IMR-90 (cell line): ENCODE measurements around the gene WDR45B. TPM values are rescaled to one million over a fixed set of nuclear protein-coding genes. Genes with fewer than 3 reads are reported as not detected.

Experiments
- ATAC-seq: fragments of 200-7000 bp; cut with Tn5 transposase; 2 replicates; pipeline ENCODE4 v1.9.1; 2020; ENCODE audit warnings: low read depth, mild to moderate bottlenecking, moderate library complexity
- BruUV-seq: library from RNA; stranded (reverse); fragments of 400-500 nt; replicated peaks from 2 replicates; lab custom pipeline; 2021; lab: Mats Ljungman, UMichigan
- CTCF ChIA-PET: fragments of 300-600 bp; formaldehyde crosslinking; extraction: SDS; loops from one replicate; lab custom pipeline; 2021; ENCODE audit warnings: antibody characterized with exemption; lab: Yijun Ruan, JAX
- POLR2A ChIA-PET: fragments of 300-600 bp; sonication (Branson Sonifier 250); formaldehyde crosslinking; loops from one replicate; lab custom pipeline; 2022; ENCODE audit warnings: antibody characterized with exemption; ENCODE audit not compliant: unreplicated experiment; lab: Charles Lee
- DNase-seq: peaks from one replicate; pipeline ENCODE4 v3.0.0; 2013
- H2AFZ ChIP-seq: replicated peaks from 2 replicates; pipeline ENCODE3; 2013; ENCODE audit warnings: low read length, mild to moderate bottlenecking; ENCODE audit not compliant: poor library complexity
- H2AK5ac ChIP-seq: 2 replicates; pipeline ENCODE4 v1.6.1; 2013; ENCODE audit warnings: low read depth, low read length, inconsistent platforms
- H2AK9ac ChIP-seq: replicated peaks from 2 replicates; pipeline ENCODE3; 2013; ENCODE audit warnings: mild to moderate bottlenecking, low read depth, low read length, moderate library complexity; ENCODE audit not compliant: poor library complexity
- H2BK120ac ChIP-seq: 2 replicates; pipeline ENCODE4 v1.6.1; 2013; ENCODE audit warnings: low read depth, low read length, inconsistent platforms
- H2BK15ac ChIP-seq: 3 replicates; pipeline ENCODE4 v1.6.1; 2013; ENCODE audit warnings: low read depth, low read length, inconsistent platforms
- H2BK20ac ChIP-seq: 2 replicates; pipeline ENCODE4 v1.6.1; 2013; ENCODE audit warnings: low read depth, mild to moderate bottlenecking, inconsistent platforms, low read length, moderate library complexity
- H2BK5ac ChIP-seq: 2 replicates; pipeline ENCODE4 v1.6.1; 2013; ENCODE audit warnings: mild to moderate bottlenecking, low read depth, low read length, inconsistent platforms; ENCODE audit not compliant: poor library complexity, severe bottlenecking
- H3K14ac ChIP-seq: replicated peaks from 2 replicates; pipeline ENCODE4 v1.6.1; 2013; ENCODE audit warnings: low read depth, low read length, inconsistent platforms
- H3K18ac ChIP-seq: 2 replicates; pipeline ENCODE4 v1.6.1; 2013; ENCODE audit warnings: low read depth, low read length, control low read depth
- H3K23ac ChIP-seq: 2 replicates; pipeline ENCODE4 v1.6.1; 2013; ENCODE audit warnings: low read depth, low read length, inconsistent platforms
- H3K27ac ChIP-seq: 2 replicates; pipeline ENCODE4 v1.5.1; 2013; ENCODE audit warnings: mild to moderate bottlenecking, control low read depth, low read length; ENCODE audit not compliant: insufficient read depth
- H3K27me3 ChIP-seq: 2 replicates; pipeline ENCODE4 v1.6.1; 2013; ENCODE audit warnings: low read length; ENCODE audit not compliant: control insufficient read depth, insufficient read depth
- H3K36me3 ChIP-seq: 2 replicates; pipeline ENCODE4 v1.6.1; 2013; ENCODE audit warnings: low read length, mixed read lengths; ENCODE audit not compliant: control insufficient read depth, insufficient read depth
- H3K4ac ChIP-seq: 2 replicates; pipeline ENCODE4 v1.6.1; 2013; ENCODE audit warnings: low read depth, low read length, inconsistent platforms
- H3K4me1 ChIP-seq: 2 replicates; pipeline ENCODE4 v1.6.1; 2013; ENCODE audit warnings: low read length, mixed read lengths; ENCODE audit not compliant: control insufficient read depth, insufficient read depth
- H3K4me2 ChIP-seq: 2 replicates; pipeline ENCODE4 v1.6.1; 2013; ENCODE audit warnings: low read depth, mild to moderate bottlenecking, control low read depth, low read length, moderate library complexity
- H3K4me3 ChIP-seq: 2 replicates; pipeline ENCODE4 v1.5.1; 2013; ENCODE audit warnings: low read depth, mild to moderate bottlenecking, control low read depth, low read length, moderate library complexity; ENCODE audit not compliant: insufficient read depth
- H3K56ac ChIP-seq: 2 replicates; pipeline ENCODE4 v1.6.1; 2013; ENCODE audit warnings: low read length, inconsistent platforms; ENCODE audit not compliant: insufficient read depth; ENCODE audit errors: extremely low read depth
- H3K79me1 ChIP-seq, 2 experiments: 2 replicates each; pipeline ENCODE4 v1.6.1; 2013; ENCODE audit warnings: low read length in 2 of 2, inconsistent platforms in 1 of 2, low read depth in 1 of 2
- H3K9ac ChIP-seq: 2 replicates; pipeline ENCODE4 v1.6.1; 2013; ENCODE audit warnings: low read depth, low read length, control low read depth
- H3K9me1 ChIP-seq: 2 replicates; pipeline ENCODE4 v1.6.1; 2013; ENCODE audit warnings: low read length, inconsistent platforms; ENCODE audit not compliant: insufficient read depth
- H3K9me3 ChIP-seq: 2 replicates; pipeline ENCODE4 v1.6.1; 2013; ENCODE audit warnings: low read length; ENCODE audit not compliant: control insufficient read depth, insufficient read depth
- H4K20me1 ChIP-seq: 2 replicates; pipeline ENCODE4 v1.6.1; 2013; ENCODE audit warnings: low read length, inconsistent platforms; ENCODE audit not compliant: insufficient read depth
- H4K5ac ChIP-seq: 2 replicates; pipeline ENCODE4 v1.6.1; 2013; ENCODE audit warnings: mild to moderate bottlenecking, low read depth, low read length, control low read depth
- H4K8ac ChIP-seq, 2 experiments: 2 replicates each; pipeline ENCODE4 v1.6.1; 2013; ENCODE audit warnings: low read depth in 2 of 2, low read length in 2 of 2, control low read depth in 1 of 2, inconsistent platforms in 1 of 2
- H4K91ac ChIP-seq: 2 replicates; pipeline ENCODE4 v1.6.1; 2013; ENCODE audit warnings: low read depth, low read length, inconsistent platforms; ENCODE audit not compliant: insufficient read depth
- BHLHE40 ChIP-seq: fragments of 150-350 bp; IDR thresholded peaks from 2 replicates; pipeline ENCODE4 v1.6.1; 2016; ENCODE audit warnings: mild to moderate bottlenecking, low read depth, low read length
- CEBPB ChIP-seq: IDR thresholded peaks from 2 replicates; pipeline ENCODE4 v1.6.1; 2012; ENCODE audit warnings: low read depth, low read length, improper control_type of control experiment
- CHD1 ChIP-seq: IDR thresholded peaks from 2 replicates; pipeline ENCODE4 v1.6.1; 2012; ENCODE audit warnings: low read depth, low read length, improper control_type of control experiment
- MXI1 ChIP-seq: IDR thresholded peaks from 2 replicates; pipeline ENCODE4 v1.6.1; 2012; ENCODE audit warnings: low read depth, mild to moderate bottlenecking, low read length, moderate library complexity, borderline replicate concordance
- POLR2A ChIP-seq: IDR thresholded peaks from 2 replicates; pipeline ENCODE4 v1.6.1; 2012; ENCODE audit warnings: mild to moderate bottlenecking, low read depth, low read length
- RFX5 ChIP-seq: IDR thresholded peaks from 2 replicates; pipeline ENCODE4 v1.8.0; 2012; ENCODE audit warnings: low read depth, mild to moderate bottlenecking, low read length, moderate library complexity
- WGBS, 2 experiments: methylation state at CpG; one replicate each; pipeline versions ENCODE4 v1.1.5 to v1.1.7; 2013; ENCODE audit warnings: missing lambda C conversion rate in 2 of 2; ENCODE audit not compliant: insufficient read length in 1 of 2; ENCODE audit errors: extremely low coverage in 2 of 2; 5-methylcytosine and 5-hydroxymethylcytosine counted together
- dilution Hi-C: fragments of 300-500 bp; cut with HindIII; formaldehyde crosslinking; loops from one replicate; pipeline ENCODE4 v1.14.3; 2018; ENCODE audit warnings: low sequenced_read_pairs; ENCODE audit not compliant: unreplicated experiment
- in situ Hi-C: fragments of 300-500 bp; cut with MboI; formaldehyde crosslinking; loops from 3 replicates; pipeline ENCODE4 v1.14.3; 2019; ENCODE audit warnings: low sequenced_read_pairs, inconsistent platforms, mixed read lengths
- intact Hi-C: fragments of 100-400 bp; cut with micrococcal nuclease; formaldehyde crosslinking; loops from 2 replicates; pipeline ENCODE4 v1.10.0; 2022
- microRNA-seq, 2 experiments: library from miRNA; stranded (forward) in 1 of 2; unstranded in 1 of 2; fragments of 10-50 nt in 1 of 2; fragments of <30 nt in 1 of 2; gene quantifications in 1 of 2; microRNA quantifications in 1 of 2; one replicate each; pipeline versions ENCODE3 to v1.1.0; 2013 to 2020; ENCODE audit not compliant: insufficient read depth in 1 of 2, insufficient read length in 1 of 2, unreplicated experiment in 1 of 2
- polyA plus RNA-seq, 3 experiments: library from polyadenylated mRNA; depleted of rRNA; stranded (reverse); fragments of >200 nt; gene quantifications; 2 replicates each; pipeline ENCODE4 v1.2.3, GENCODE V29; 2012; ENCODE audit warnings: low replicate concordance in 1 of 3
- small RNA-seq, 5 experiments: library from RNA; depleted of rRNA; stranded (forward); fragments of <200 nt; gene quantifications; one replicate each; pipeline ENCODE3, GENCODE V24; 2012
- total RNA-seq: library from RNA; depleted of rRNA; stranded (reverse); fragments of >200 nt; gene quantifications from 2 replicates; pipeline ENCODE4 v1.2.3, GENCODE V29; 2012; rRNA removed
- TF ChIP-seq, protein P1 (sequence below): fragments of 150-350 bp; IDR thresholded peaks from 2 replicates; pipeline ENCODE4 v1.6.1; 2016; ENCODE audit warnings: low read depth, mild to moderate bottlenecking, low read length, moderate library complexity, borderline replicate concordance
- TF ChIP-seq, protein P2 (sequence below): conservative IDR thresholded peaks from 2 replicates; pipeline ENCODE4 v1.5.1; 2012; ENCODE audit warnings: mild to moderate bottlenecking, low read depth, low read length, improper control_type of control experiment

The WDR45B gene
- total and polyA plus RNA-seq, 2 of the 4 experiments (the other 2 are of a cell fraction) = 98.2 to 110 TPM

DNA sequence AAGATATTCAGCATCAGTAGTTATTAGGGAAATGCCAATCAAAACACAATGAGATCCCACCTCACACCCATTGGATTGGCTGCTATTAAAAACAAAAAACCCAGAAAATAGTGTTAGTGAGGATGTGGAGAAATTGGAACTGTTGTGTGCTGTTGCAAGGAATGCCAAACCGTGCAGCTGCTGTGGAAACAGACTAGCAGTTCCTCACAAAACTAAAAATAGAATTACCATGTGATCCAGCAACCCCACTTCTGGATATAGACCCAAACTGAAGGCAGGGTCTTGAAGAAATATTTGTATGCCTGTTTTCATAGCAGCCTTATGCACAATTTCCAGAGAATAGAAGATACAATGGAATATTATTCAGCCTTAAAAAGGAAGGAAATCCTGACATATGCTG lies 82.7 kb downstream of the WDR45B start:
- Histone ChIP-seq H3K9ac (no peak overlapping the region), H3K27me3 (no peaks in the 10 kb centered on the region), H3K36me3 (peaks cover 24% of the 10 kb centered on the region), H3K4me3 (no peak overlapping the region), H2AK5ac (no peak overlapping the region), H3K18ac (no peak overlapping the region), H3K23ac (no peak overlapping the region), H2BK15ac (no peak overlapping the region), H3K9me3 (no peaks in the 10 kb centered on the region), H3K4me2 (no peak overlapping the region), H3K4me1 (peaks cover 7% of the 10 kb centered on the region), H2AFZ (no peak overlapping the region), H3K27ac (no peak overlapping the region), H2BK120ac (no peak overlapping the region), H3K79me1 (peaks cover 36 to 79% of the 10 kb centered on the region in 2 experiments), H4K8ac (no peak overlapping the region), H3K4ac (no peak overlapping the region), H4K20me1 (peaks cover 59% of the 10 kb centered on the region), H3K56ac (no peak overlapping the region), H2BK5ac (no peak overlapping the region), H3K14ac (no peak overlapping the region), H2BK20ac (no peak overlapping the region), H4K5ac (no peak overlapping the region), H4K91ac (no peak overlapping the region), H3K9me1 (peaks cover 21% of the 10 kb centered on the region), H2AK9ac (no peak overlapping the region)
- ATAC-seq = no peak
- WGBS, 2 experiments = no CpG with 5 or more reads among the region's 1 CpG
- dilution Hi-C loops = no loop called here
- in situ Hi-C loops = no loop called here
- no TSS peak for BruUV-seq
- DNase-seq = no peak
- ChIA-PET CTCF (no interaction called here), POLR2A (no interaction called here)
- TF ChIP-seq CHD1 (no peak), POLR2A (no peak), MXI1 (no peak), RFX5 (no peak), CEBPB (no peak), BHLHE40 (no peak)
- TF ChIP-seq, protein P1, sequence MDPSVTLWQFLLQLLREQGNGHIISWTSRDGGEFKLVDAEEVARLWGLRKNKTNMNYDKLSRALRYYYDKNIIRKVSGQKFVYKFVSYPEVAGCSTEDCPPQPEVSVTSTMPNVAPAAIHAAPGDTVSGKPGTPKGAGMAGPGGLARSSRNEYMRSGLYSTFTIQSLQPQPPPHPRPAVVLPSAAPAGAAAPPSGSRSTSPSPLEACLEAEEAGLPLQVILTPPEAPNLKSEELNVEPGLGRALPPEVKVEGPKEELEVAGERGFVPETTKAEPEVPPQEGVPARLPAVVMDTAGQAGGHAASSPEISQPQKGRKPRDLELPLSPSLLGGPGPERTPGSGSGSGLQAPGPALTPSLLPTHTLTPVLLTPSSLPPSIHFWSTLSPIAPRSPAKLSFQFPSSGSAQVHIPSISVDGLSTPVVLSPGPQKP = no peak
- TF ChIP-seq, protein P2, sequence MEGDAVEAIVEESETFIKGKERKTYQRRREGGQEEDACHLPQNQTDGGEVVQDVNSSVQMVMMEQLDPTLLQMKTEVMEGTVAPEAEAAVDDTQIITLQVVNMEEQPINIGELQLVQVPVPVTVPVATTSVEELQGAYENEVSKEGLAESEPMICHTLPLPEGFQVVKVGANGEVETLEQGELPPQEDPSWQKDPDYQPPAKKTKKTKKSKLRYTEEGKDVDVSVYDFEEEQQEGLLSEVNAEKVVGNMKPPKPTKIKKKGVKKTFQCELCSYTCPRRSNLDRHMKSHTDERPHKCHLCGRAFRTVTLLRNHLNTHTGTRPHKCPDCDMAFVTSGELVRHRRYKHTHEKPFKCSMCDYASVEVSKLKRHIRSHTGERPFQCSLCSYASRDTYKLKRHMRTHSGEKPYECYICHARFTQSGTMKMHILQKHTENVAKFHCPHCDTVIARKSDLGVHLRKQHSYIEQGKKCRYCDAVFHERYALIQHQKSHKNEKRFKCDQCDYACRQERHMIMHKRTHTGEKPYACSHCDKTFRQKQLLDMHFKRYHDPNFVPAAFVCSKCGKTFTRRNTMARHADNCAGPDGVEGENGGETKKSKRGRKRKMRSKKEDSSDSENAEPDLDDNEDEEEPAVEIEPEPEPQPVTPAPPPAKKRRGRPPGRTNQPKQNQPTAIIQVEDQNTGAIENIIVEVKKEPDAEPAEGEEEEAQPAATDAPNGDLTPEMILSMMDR = no peak
- intact Hi-C loops = no loop called here

Small RNA genes lying within 50 kb of the gene (microRNA-seq; reads per million reads assigned to microRNA genes)
- gene MIR4525 = 0 reads per million in 2 experiments

Small RNA genes lying within 50 kb of the gene (small RNA-seq; reads per million reads assigned to genes)
- gene MIR4525 = 0 to 0.76 (median 0) reads per million in 5 experiments

Other genes with a start within 250 kb of the WDR45B start
- 3.8 and 4.2 TPM in 2 replicates for gene HEXD, start 230.1 kb downstream of the WDR45B start, total RNA-seq
- 9.2 and 9.5 TPM in 2 replicates for gene HEXD, start 230.1 kb downstream of the WDR45B start, polyA plus RNA-seq (2012; rRNA removed)
- 24.4 and 25.3 TPM in 2 replicates for gene OGFOD3, start 229.9 kb downstream of the WDR45B start, total RNA-seq
- 33.4 and 34.5 TPM in 2 replicates for gene OGFOD3, start 229.9 kb downstream of the WDR45B start, polyA plus RNA-seq (2012; rRNA removed)
- gene CYBC1, start 197.7 kb downstream of the WDR45B start, total RNA-seq = 61.1 and 75.1 TPM in 2 replicates
- gene CYBC1, start 197.7 kb downstream of the WDR45B start, polyA plus RNA-seq (2012; rRNA removed) = 76.7 and 89.0 TPM in 2 replicates
- gene NARF, start 189.7 kb downstream of the WDR45B start, total RNA-seq = 70.8 and 83.7 TPM in 2 replicates
- gene NARF, start 189.7 kb downstream of the WDR45B start, polyA plus RNA-seq (2012; rRNA removed) = 88.8 and 94.8 TPM in 2 replicates
- 12.5 and 16.1 TPM in 2 replicates for gene FOXK2, start 128.7 kb downstream of the WDR45B start, total RNA-seq
- 20.0 and 23.9 TPM in 2 replicates for gene FOXK2, start 128.7 kb downstream of the WDR45B start, polyA plus RNA-seq (2012; rRNA removed)
- 10.8 and 14.9 TPM in 2 replicates for gene RAB40B, start 50.3 kb upstream of the WDR45B start, total RNA-seq
- 20.0 and 26.1 TPM in 2 replicates for gene RAB40B, start 50.3 kb upstream of the WDR45B start, polyA plus RNA-seq (2012; rRNA removed)
- 18.6 and 20.6 TPM in 2 replicates for gene FN3KRP, start 68.3 kb upstream of the WDR45B start, total RNA-seq
- 20.3 and 21.4 TPM in 2 replicates for gene FN3KRP, start 68.3 kb upstream of the WDR45B start, polyA plus RNA-seq (2012; rRNA removed)
- 0.83 and 0.90 TPM in 2 replicates for gene FN3K, start 87.2 kb upstream of the WDR45B start, total RNA-seq
- 2.0 and 2.9 TPM in 2 replicates for gene FN3K, start 87.2 kb upstream of the WDR45B start, polyA plus RNA-seq (2012; rRNA removed)
- 21.7 and 21.9 TPM in 2 replicates for gene TBCD, start 103.6 kb upstream of the WDR45B start, total RNA-seq
- gene TBCD, start 103.6 kb upstream of the WDR45B start, polyA plus RNA-seq (2012; rRNA removed) = 54.5 and 68.0 TPM in 2 replicates
- gene ZNF750, start 191.6 kb upstream of the WDR45B start, total RNA-seq = not detected in 2 replicates
- not detected in 2 replicates for gene ZNF750, start 191.6 kb upstream of the WDR45B start, polyA plus RNA-seq (2012; rRNA removed)